Activated T-helper 1 cell treated with anti-CD3 and anti-CD28 coated beads, Interleukin-12 subunit alpha, Interleukin-12 subunit beta, Interleukin-2, Interleukin-4 antibody, amounts not matched to agents 30 ng/mL and 10 ng/mL and 1 ng/mL, durations not matched to agents 14 hours and 24 hours and 36 hours (primary cell): ENCODE data around the gene TRIP12. TPM values are rescaled to one million over a fixed set of nuclear protein-coding genes. Genes with fewer than 3 reads are reported as not detected.
"Not testable (repeated sequence)": the region's sequence is repeated elsewhere in the genome, so short reads cannot be mapped to it uniquely, and the experiment has no call there.

ENCODE experiments used
- DNase-seq: peaks from one replicate; pipeline ENCODE4 v3.0.0; 2021; ENCODE audit warnings: low spot score
- H3K27ac Mint-ChIP-seq: one replicate; pipeline ENCODE4 v1.8.0; 2021; ENCODE audit warnings: mild to moderate bottlenecking, mixed read lengths
- H3K27me3 Mint-ChIP-seq: one replicate; pipeline ENCODE4 v1.8.0; 2022; ENCODE audit warnings: mild to moderate bottlenecking, moderate library complexity, mixed read lengths; ENCODE audit not compliant: insufficient read depth
- H3K36me3 Mint-ChIP-seq: one replicate; pipeline ENCODE4 v1.8.0; 2021; ENCODE audit warnings: low read depth, mixed read lengths
- H3K4me1 Mint-ChIP-seq: one replicate; pipeline ENCODE4 v1.8.0; 2021; ENCODE audit warnings: low read depth, mixed read lengths
- H3K4me3 Mint-ChIP-seq: one replicate; pipeline ENCODE4 v1.8.0; 2021; ENCODE audit warnings: mild to moderate bottlenecking, moderate library complexity, mixed read lengths
- H3K9me3 Mint-ChIP-seq: one replicate; pipeline ENCODE4 v1.8.0; 2021; ENCODE audit warnings: mixed read lengths
- intact Hi-C: fragments of 100-400 bp; cut with micrococcal nuclease; formaldehyde crosslinking; loops from one replicate; pipeline ENCODE4 v1.15.1; 2024
- total RNA-seq: library from RNA; stranded (reverse); gene quantifications from 2 replicates; pipeline ENCODE4 v1.2.3, GENCODE V29; 2022

TRIP12 gene
- total RNA-seq, 1 donor from 2014 or later = 253 TPM

DNA sequence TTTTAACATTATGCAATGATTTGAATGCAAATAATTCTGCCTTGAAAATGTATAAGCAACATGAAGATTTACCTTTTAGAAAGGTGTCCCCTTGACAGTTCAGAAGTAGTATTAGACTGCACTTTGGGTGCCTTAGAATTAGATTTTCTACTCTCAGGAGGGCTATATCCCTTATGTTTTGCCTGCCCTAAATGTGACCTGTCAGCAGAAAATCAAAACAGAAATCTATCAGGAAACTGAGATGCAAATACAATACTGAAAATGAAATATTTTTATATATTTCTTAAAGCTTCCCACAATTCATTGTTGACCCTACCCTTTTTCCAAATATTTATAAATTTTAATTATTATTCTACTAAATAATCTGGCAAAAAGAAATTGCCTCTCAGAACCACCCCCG is 61.5 kb downstream of the TRIP12 start:
- no peak for DNase-seq
- Mint-ChIP-seq H3K27ac (no peak overlapping the region), H3K4me3 (no peak overlapping the region), H3K36me3 (peaks cover 29% of the 10 kb centered on the region), H3K4me1 (peaks cover 25% of the 10 kb centered on the region), H3K9me3 (no peaks in the 10 kb centered on the region), H3K27me3 (no peaks in the 10 kb centered on the region)
- intact Hi-C loops = loop anchor here (5.0 kb wide), 1 partner anchor 37 kb away; no protein-coding TSS in a partner anchor

DNA sequence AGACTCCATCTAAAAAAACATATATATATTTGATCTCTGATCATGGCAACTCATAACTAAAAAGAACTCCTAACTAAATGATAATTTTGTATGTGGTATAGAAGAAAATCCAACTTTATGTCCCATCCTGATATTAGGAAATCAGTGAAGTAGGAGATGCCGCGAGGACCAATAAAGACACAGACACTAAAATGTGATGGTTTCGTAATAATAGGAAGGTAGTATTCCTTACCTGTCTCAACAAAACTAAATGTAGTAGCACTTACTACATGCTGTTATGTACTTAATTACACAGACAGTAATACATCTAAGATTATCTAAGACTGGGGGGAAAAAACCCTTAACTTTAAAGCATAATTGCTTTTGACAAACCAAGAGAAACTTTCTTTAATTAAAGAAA is 63.5 kb downstream of the TRIP12 start:
- Mint-ChIP-seq H3K4me3 (no peak overlapping the region), H3K4me1 (peaks cover 32% of the 10 kb centered on the region), H3K36me3 (peaks cover 32% of the 10 kb centered on the region), H3K9me3 (no peaks in the 10 kb centered on the region), H3K27me3 (no peaks in the 10 kb centered on the region), H3K27ac (no peak overlapping the region)
- intact Hi-C loops = no loop called here
- no peak for DNase-seq

DNA sequence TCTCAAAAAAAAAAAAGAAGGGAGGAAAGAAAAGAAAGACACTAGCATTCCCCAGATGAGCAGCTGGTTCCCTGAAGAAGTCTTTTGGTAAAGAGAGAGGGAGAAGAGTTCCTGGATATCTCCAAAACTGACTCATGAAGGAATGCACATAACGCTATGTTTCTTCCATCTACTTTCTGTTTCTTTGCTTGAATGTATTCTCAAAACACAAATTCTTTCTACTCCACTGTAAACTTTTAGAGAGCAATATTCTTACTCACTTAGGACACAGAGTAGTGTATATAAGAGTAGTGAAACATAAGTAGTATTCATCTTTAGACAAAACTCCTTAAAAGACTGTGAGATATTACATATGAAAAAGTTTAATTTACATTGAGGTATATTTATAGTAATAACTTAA is 64.2 kb downstream of the TRIP12 start:
- no peak overlapping the region for H3K27ac Mint-ChIP-seq
- peaks cover 31% of the 10 kb centered on the region for H3K36me3 Mint-ChIP-seq
- H3K4me3 Mint-ChIP-seq = no peak overlapping the region
- no peaks in the 10 kb centered on the region for H3K9me3 Mint-ChIP-seq
- no peak for DNase-seq
- peaks cover 39% of the 10 kb centered on the region for H3K4me1 Mint-ChIP-seq
- H3K27me3 Mint-ChIP-seq = no peaks in the 10 kb centered on the region
- intact Hi-C loops = no loop called here

- no peak for DNase-seq
- Mint-ChIP-seq H3K9me3 (no peaks in the 10 kb centered on the region), H3K27me3 (no peaks in the 10 kb centered on the region), H3K4me3 (no peak overlapping the region), H3K4me1 (peaks cover 50% of the 10 kb centered on the region), H3K27ac (no peak overlapping the region), H3K36me3 (peaks cover 36% of the 10 kb centered on the region)
- intact Hi-C loops = no loop called here
Observed at GRCh38 chr2:229856413-229856812, 65.4 kb downstream of the TRIP12 start.

DNA sequence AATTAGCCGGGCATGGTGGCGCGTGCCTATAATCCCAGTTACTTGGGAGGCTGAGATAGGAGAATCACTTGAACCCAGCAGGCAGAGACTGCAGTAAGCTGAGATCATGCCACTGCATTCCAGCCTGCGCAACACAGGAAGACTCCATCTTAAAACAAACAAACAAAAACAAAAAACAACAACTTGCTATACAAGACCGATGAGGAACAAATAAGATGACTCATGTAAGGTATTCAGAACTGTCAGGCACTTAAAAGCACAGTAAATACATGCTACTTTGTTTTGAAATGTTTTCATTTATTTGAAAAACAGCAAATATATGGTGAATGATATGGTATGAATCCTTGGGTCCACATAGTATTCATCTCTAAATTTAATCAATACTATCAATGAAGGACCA is 66.7 kb downstream of the TRIP12 start:
- Mint-ChIP-seq H3K36me3 (peaks cover 39% of the 10 kb centered on the region), H3K9me3 (no peaks in the 10 kb centered on the region), H3K27ac (no peak overlapping the region), H3K4me3 (no peak overlapping the region), H3K27me3 (no peaks in the 10 kb centered on the region), H3K4me1 (peaks cover 53% of the 10 kb centered on the region)
- intact Hi-C loops = no loop called here
- no peak for DNase-seq

- Mint-ChIP-seq H3K9me3 (no peaks in the 10 kb centered on the region), H3K27me3 (no peaks in the 10 kb centered on the region), H3K36me3 (peaks cover 36% of the 10 kb centered on the region), H3K4me1 (peaks cover 72% of the 10 kb centered on the region), H3K4me3 (no peak overlapping the region), H3K27ac (no peak overlapping the region)
- intact Hi-C loops = loop anchor here (2.0 to 5.0 kb wide), 3 partner anchors 16 to 35 kb away; no protein-coding TSS in a partner anchor
- DNase-seq = peak; percentile 20
Observed at GRCh38 chr2:229852565-229852964, 69.2 kb downstream of the TRIP12 start.

- Mint-ChIP-seq H3K4me3 (no peak overlapping the region), H3K27me3 (no peaks in the 10 kb centered on the region), H3K36me3 (peaks cover 38% of the 10 kb centered on the region), H3K4me1 (peaks cover 69% of the 10 kb centered on the region), H3K27ac (no peak overlapping the region), H3K9me3 (no peaks in the 10 kb centered on the region)
- DNase-seq = no peak
- intact Hi-C loops = loop anchor here (2.0 to 5.0 kb wide), 3 partner anchors 15 to 35 kb away; no protein-coding TSS in a partner anchor
Observed at GRCh38 chr2:229851870-229852269, 69.9 kb downstream of the TRIP12 start.

DNA sequence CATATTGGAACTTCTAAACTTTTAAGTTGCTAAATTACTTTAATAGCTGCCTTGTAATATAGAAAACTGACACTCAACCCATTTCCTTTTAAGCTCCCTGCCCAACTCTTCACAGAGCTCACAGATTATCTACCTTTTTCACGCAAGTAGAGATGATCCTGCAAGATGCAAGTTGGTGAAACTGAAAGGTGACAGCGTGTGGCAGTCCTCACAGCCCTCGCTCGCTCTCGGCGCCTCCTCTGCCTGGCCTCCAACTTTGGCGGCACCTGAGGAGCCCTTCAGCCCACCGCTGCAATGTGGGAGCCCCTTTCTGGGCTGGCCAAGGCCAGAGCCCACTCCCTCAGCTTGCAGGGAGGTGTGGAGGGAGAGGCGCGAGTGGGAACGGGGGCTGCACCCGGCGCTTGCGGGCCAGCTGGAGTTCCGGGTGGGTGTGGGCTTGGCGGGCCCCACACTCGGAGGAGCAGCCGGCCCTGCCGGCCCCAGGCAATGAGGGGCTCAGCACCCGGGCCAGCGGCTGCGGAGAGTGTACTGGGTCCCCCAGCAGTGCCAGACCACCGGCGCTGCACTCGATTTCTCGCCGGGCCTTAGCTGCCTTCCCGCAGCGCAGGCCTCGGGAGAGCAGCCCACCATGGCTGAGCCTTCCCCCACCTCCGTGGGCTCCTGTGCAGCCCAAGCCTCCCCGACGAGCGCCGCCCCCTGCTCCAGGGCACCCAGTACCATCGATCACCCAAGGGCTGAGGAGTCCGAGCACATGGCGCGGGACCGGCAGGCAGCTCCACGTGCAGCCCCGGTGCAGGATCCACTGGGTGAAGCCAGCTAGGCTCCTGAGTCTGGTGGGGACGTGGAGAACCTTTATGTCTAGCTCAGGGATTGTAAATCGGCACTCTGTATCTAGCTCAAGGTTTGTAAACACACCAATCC is 71.2 kb downstream of the TRIP12 start:
- not testable (repeated sequence) for H3K27me3 Mint-ChIP-seq, H3K4me3 Mint-ChIP-seq, DNase-seq, H3K9me3 Mint-ChIP-seq, H3K27ac Mint-ChIP-seq
- intact Hi-C loops = loop anchor here (5.0 kb wide), 1 partner anchor 37 kb away; no protein-coding TSS in a partner anchor
- peaks cover 62% of the 10 kb centered on the region for H3K4me1 Mint-ChIP-seq
- peaks cover 36% of the 10 kb centered on the region for H3K36me3 Mint-ChIP-seq

DNA sequence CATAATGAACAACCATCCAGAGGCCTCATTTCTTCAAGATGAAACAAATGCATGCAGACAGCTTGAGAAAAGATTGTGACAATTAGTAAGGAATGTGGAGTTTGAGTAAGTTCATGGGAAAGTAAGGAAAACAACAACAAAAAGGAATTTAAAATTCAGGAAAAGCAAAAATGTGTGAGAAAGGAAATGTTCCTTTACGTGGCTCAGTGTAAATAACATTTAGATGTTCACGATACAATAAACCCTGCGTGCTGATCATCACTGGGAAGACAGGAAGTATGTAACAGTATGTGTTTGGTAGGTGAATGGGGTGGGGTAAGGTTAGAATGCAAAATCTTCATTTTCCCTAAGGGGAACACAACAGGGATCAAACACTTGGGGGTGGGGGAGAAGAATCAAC is 72.7 kb downstream of the TRIP12 start:
- no peaks in the 10 kb centered on the region for H3K9me3 Mint-ChIP-seq
- H3K36me3 Mint-ChIP-seq = peaks cover 30% of the 10 kb centered on the region
- H3K4me3 Mint-ChIP-seq = no peak overlapping the region
- no peak overlapping the region for H3K27ac Mint-ChIP-seq
- DNase-seq = no peak
- H3K4me1 Mint-ChIP-seq = peaks cover 63% of the 10 kb centered on the region
- intact Hi-C loops = no loop called here
- H3K27me3 Mint-ChIP-seq = no peaks in the 10 kb centered on the region

GRCh38 chr2:229843613-229844012 is 78.2 kb downstream of the TRIP12 start:
- no peaks in the 10 kb centered on the region for H3K9me3 Mint-ChIP-seq

DNA sequence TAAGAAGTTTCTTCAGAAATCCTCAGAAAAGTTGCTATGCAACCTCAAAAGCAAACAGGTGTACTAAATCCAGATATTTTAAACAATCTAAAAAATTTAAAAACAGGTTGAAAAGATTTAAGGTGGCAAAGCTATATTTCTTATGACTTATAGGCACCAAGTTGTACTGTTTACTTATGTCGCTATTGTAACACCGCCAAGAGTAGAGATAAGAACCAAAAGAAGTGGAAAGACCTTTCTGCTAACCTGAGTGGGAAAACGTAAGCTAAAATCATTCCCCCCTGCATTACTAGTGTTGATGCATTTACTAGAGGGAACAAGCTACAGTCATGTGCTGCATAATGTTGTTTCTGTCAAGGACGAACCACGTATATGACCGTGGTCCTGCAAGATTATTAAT is 83.1 kb downstream of the TRIP12 start:
- Mint-ChIP-seq H3K27ac (no peak overlapping the region), H3K27me3 (no peaks in the 10 kb centered on the region), H3K36me3 (peaks cover 30% of the 10 kb centered on the region), H3K4me3 (no peak overlapping the region), H3K4me1 (peaks cover 35% of the 10 kb centered on the region), H3K9me3 (no peaks in the 10 kb centered on the region)
- DNase-seq = no peak
- intact Hi-C loops = no loop called here

More at GRCh38 chr2:229843613-229844012, 78.2 kb downstream of the TRIP12 start:
- no peak for DNase-seq
- H3K27me3 Mint-ChIP-seq = no peaks in the 10 kb centered on the region
- H3K27ac Mint-ChIP-seq = no peak overlapping the region
- intact Hi-C loops = no loop called here
- H3K4me3 Mint-ChIP-seq = no peak overlapping the region
- peaks cover 16% of the 10 kb centered on the region for H3K4me1 Mint-ChIP-seq
- H3K36me3 Mint-ChIP-seq = peaks cover 26% of the 10 kb centered on the region

- Mint-ChIP-seq H3K27ac (no peak overlapping the region), H3K4me3 (peak overlapping the region; percentile 52), H3K36me3 (peaks cover 32% of the 10 kb centered on the region), H3K9me3 (no peaks in the 10 kb centered on the region), H3K4me1 (peaks cover 54% of the 10 kb centered on the region), H3K27me3 (no peaks in the 10 kb centered on the region)
- intact Hi-C loops = loop anchor here (2.0 kb wide), 1 partner anchor 16 kb away; no protein-coding TSS in a partner anchor
- no peak for DNase-seq
Observed at GRCh38 chr2:229836847-229837246, 85.0 kb downstream of the TRIP12 start.

- Mint-ChIP-seq H3K4me3 (peak overlapping the region; percentile 37), H3K4me1 (peaks cover 65% of the 10 kb centered on the region), H3K9me3 (no peaks in the 10 kb centered on the region), H3K27me3 (no peaks in the 10 kb centered on the region), H3K36me3 (peaks cover 34% of the 10 kb centered on the region), H3K27ac (peak overlapping the region; percentile 55)
- intact Hi-C loops = loop anchor here (2.0 kb wide), 1 partner anchor 17 kb away; no protein-coding TSS in a partner anchor
- no peak for DNase-seq
Observed at GRCh38 chr2:229835596-229836283, 86.1 kb downstream of the TRIP12 start.
